Left renal pelvis (tissue), 4 donors: ENCODE measurements around the gene GABARAPL1. TPM values are rescaled to one million over a fixed set of nuclear protein-coding genes. Genes with fewer than 3 reads are reported as not detected.
"Not testable (repeated sequence)": the region's sequence is repeated elsewhere in the genome, so short reads cannot be mapped to it uniquely, and the experiment has no call there.

Source experiments
- DNase-seq, 4 donors: peaks; one replicate each; pipeline ENCODE4 v3.0.0-alpha.2; 2013; ENCODE audit warnings: low read depth in 4 of 4, low spot score in 3 of 4
- polyA plus RNA-seq, 4 donors: library from polyadenylated mRNA; unstranded; fragments of 120-200 nt; gene quantifications; one replicate each; pipeline ENCODE4 v1.2.1, GENCODE V29; 2013; ENCODE audit not compliant: insufficient read length in 4 of 4

GABARAPL1 gene
- polyA plus RNA-seq, 4 donors = 53.3 to 84.8 (median 67.4) TPM

- DNase-seq = no peak
Observed at GRCh38 chr12:10196210-10196609, 16.5 kb upstream of the GABARAPL1 start.

GRCh38 chr12:10197879-10198278 is 14.8 kb upstream of the GABARAPL1 start:
- no peak for DNase-seq

- not testable (repeated sequence) for DNase-seq
Observed at GRCh38 chr12:10204495-10204894, 8.2 kb upstream of the GABARAPL1 start.

GRCh38 chr12:10205220-10205807 is 7.4 kb upstream of the GABARAPL1 start:
- DNase-seq = no peak

- DNase-seq = no peak
Observed at GRCh38 chr12:10207136-10207535, 5.5 kb upstream of the GABARAPL1 start.

- no peak for DNase-seq
Observed at GRCh38 chr12:10210225-10210624, 2.5 kb upstream of the GABARAPL1 start.

- DNase-seq = no peak
Observed at GRCh38 chr12:10211101-10211939, 1.4 kb upstream of the GABARAPL1 start.

GRCh38 chr12:10211940-10212738 is 538 bp upstream of the GABARAPL1 start:
- DNase-seq = peak; percentile 86 to 91 (median 88)

- DNase-seq = peak in 3 of 4 donors; percentile 50 to 51 (median 51)
Observed at GRCh38 chr12:10213168-10214135, 775 bp downstream of the GABARAPL1 start.

- peak in 1 of 4 donors; percentile 18 for DNase-seq
Observed at GRCh38 chr12:10214136-10214894, 1.6 kb downstream of the GABARAPL1 start.

- DNase-seq = no peak
Observed at GRCh38 chr12:10214895-10215267, 2.2 kb downstream of the GABARAPL1 start.

- no peak for DNase-seq
Observed at GRCh38 chr12:10215436-10215835, 2.8 kb downstream of the GABARAPL1 start.

GRCh38 chr12:10215946-10216345 is 3.3 kb downstream of the GABARAPL1 start:
- not testable (repeated sequence) for DNase-seq

GRCh38 chr12:10218021-10218420 is 5.3 kb downstream of the GABARAPL1 start:
- no peak for DNase-seq

GRCh38 chr12:10220398-10221077 is 7.9 kb downstream of the GABARAPL1 start:
- DNase-seq = no peak

- DNase-seq = no peak
Observed at GRCh38 chr12:10221846-10222245, 9.2 kb downstream of the GABARAPL1 start.

GRCh38 chr12:10223208-10223607 is 10.5 kb downstream of the GABARAPL1 start:
- DNase-seq = no peak

GRCh38 chr12:10225426-10225825 is 12.7 kb downstream of the GABARAPL1 start:
- not testable (repeated sequence) for DNase-seq

- no peak for DNase-seq
Observed at GRCh38 chr12:10226086-10226485, 13.4 kb downstream of the GABARAPL1 start.
